ENCODE measurements around the gene NKIRAS1. TPM values are rescaled to one million over a fixed set of nuclear protein-coding genes. Genes with fewer than 3 reads are reported as not detected.

Gene NKIRAS1
- total RNA-seq, 2 experiments from 2014 or later = 4.0 to 4.7 TPM

GRCh38 chr3:23938688-23939087 lies 21.9 kb upstream of the NKIRAS1 start:
- no peak overlapping the region for H3K4me2 ChIP-seq (ENCODE audit: low read length)
- H3K79me2 ChIP-seq (ENCODE audit: insufficient read depth, low read depth, low read length) = no peaks in the 10 kb centered on the region
- no peak overlapping the region for H3K4me3 ChIP-seq (ENCODE audit: low read depth, low read length, poor library complexity, severe bottlenecking)
- no TSS peak for BruUV-seq (replicated peaks)
- peaks cover under 1% of the 10 kb centered on the region for H3K4me1 ChIP-seq (ENCODE audit: insufficient read depth, low read length, poor library complexity, severe bottlenecking)
- H3K9me2 ChIP-seq (ENCODE audit: insufficient read depth, low read length) = no peaks in the 10 kb centered on the region
- no peak overlapping the region for H2AFZ ChIP-seq (ENCODE audit: low read length)
- H3K9me3 ChIP-seq (ENCODE audit: low read length) = no peaks in the 10 kb centered on the region
- H3K27ac ChIP-seq (ENCODE audit: low read depth, low read length, poor library complexity, severe bottlenecking) = no peak overlapping the region
- POLR2A ChIA-PET = interaction anchor here (0.6 to 1.1 kb wide), 5 partner anchors 14 to 514 kb away, joined by 3 to 6 read pairs (median 3); partner anchors contain the start of genes NKIRAS1 and RPL15
- intact Hi-C loops (cut with micrococcal nuclease; ENCODE audit: unreplicated experiment) = no loop called here
- TF ChIP-seq EZH2phosphoT487 (IDR thresholded peaks at IDR 0.05; ENCODE audit: borderline replicate concordance, low read depth, low read length) = no peak
- no peak for TF ChIP-seq CTCF (conservative IDR thresholded peaks at IDR 0.05; ENCODE audit: low read length)
- no peaks in the 10 kb centered on the region for H3K36me3 ChIP-seq (ENCODE audit: insufficient read depth, low read length)
- DNase-seq (ENCODE audit: low spot score) = no peak
- no peaks in the 10 kb centered on the region for H4K20me1 ChIP-seq (ENCODE audit: insufficient read depth, low read length)
- CTCF ChIA-PET (ENCODE audit: unreplicated experiment) = interaction anchor here (0.6 kb wide), 1 partner anchor 47 kb away, joined by 4 read pairs; no protein-coding TSS in a partner anchor

GRCh38 chr3:23937296-23937695 lies 20.5 kb upstream of the NKIRAS1 start:
- Histone ChIP-seq H3K36me3 (ENCODE audit: insufficient read depth, low read length) (no peaks in the 10 kb centered on the region), H4K20me1 (ENCODE audit: insufficient read depth, low read length) (no peaks in the 10 kb centered on the region), H3K9me3 (ENCODE audit: low read length) (no peaks in the 10 kb centered on the region), H2AFZ (ENCODE audit: low read length) (no peak overlapping the region), H3K79me2 (ENCODE audit: insufficient read depth, low read depth, low read length) (no peaks in the 10 kb centered on the region), H3K4me1 (ENCODE audit: insufficient read depth, low read length, poor library complexity, severe bottlenecking) (no peaks in the 10 kb centered on the region), H3K27ac (ENCODE audit: low read depth, low read length, poor library complexity, severe bottlenecking) (no peak overlapping the region), H3K4me3 (ENCODE audit: low read depth, low read length, poor library complexity, severe bottlenecking) (no peak overlapping the region), H3K4me2 (ENCODE audit: low read length) (no peak overlapping the region), H3K9me2 (ENCODE audit: insufficient read depth, low read length) (no peaks in the 10 kb centered on the region)
- TF ChIP-seq EZH2phosphoT487 (IDR thresholded peaks at IDR 0.05; ENCODE audit: borderline replicate concordance, low read depth, low read length) (no peak), CTCF (conservative IDR thresholded peaks at IDR 0.05; ENCODE audit: low read length) (no peak)
- intact Hi-C loops (cut with micrococcal nuclease; ENCODE audit: unreplicated experiment) = no loop called here
- ChIA-PET CTCF (ENCODE audit: unreplicated experiment) (no interaction called here), POLR2A (interaction anchor here (0.7 kb wide), 3 partner anchors 79 to 623 kb away, joined by 3 to 4 read pairs (median 4); no protein-coding TSS in a partner anchor)
- no peak for DNase-seq (ENCODE audit: low spot score)
- no TSS peak for BruUV-seq (replicated peaks)

- no peak for DNase-seq (ENCODE audit: low spot score)
- no peak overlapping the region for H2AFZ ChIP-seq (ENCODE audit: low read length)
- H3K4me3 ChIP-seq (ENCODE audit: low read depth, low read length, poor library complexity, severe bottlenecking) = no peak overlapping the region
- H3K9me2 ChIP-seq (ENCODE audit: insufficient read depth, low read length) = no peaks in the 10 kb centered on the region
- peaks cover 6% of the 10 kb centered on the region for H3K4me1 ChIP-seq (ENCODE audit: insufficient read depth, low read length, poor library complexity, severe bottlenecking)
- no peak overlapping the region for H3K27ac ChIP-seq (ENCODE audit: low read depth, low read length, poor library complexity, severe bottlenecking)
- POLR2A ChIA-PET = interaction anchor here (1.0 to 2.2 kb wide), 3 partner anchors 10 to 16 kb away, joined by 3 to 5 read pairs (median 4); no protein-coding TSS in a partner anchor
- CTCF ChIA-PET (ENCODE audit: unreplicated experiment) = no interaction called here
- H3K4me2 ChIP-seq (ENCODE audit: low read length) = no peak overlapping the region
- no peaks in the 10 kb centered on the region for H3K36me3 ChIP-seq (ENCODE audit: insufficient read depth, low read length)
- no peaks in the 10 kb centered on the region for H3K9me3 ChIP-seq (ENCODE audit: low read length)
- no peaks in the 10 kb centered on the region for H4K20me1 ChIP-seq (ENCODE audit: insufficient read depth, low read length)
- intact Hi-C loops (cut with micrococcal nuclease; ENCODE audit: unreplicated experiment) = no loop called here
- H3K79me2 ChIP-seq (ENCODE audit: insufficient read depth, low read depth, low read length) = no peaks in the 10 kb centered on the region
- no peak for TF ChIP-seq EZH2phosphoT487 (IDR thresholded peaks at IDR 0.05; ENCODE audit: borderline replicate concordance, low read depth, low read length)
- TF ChIP-seq CTCF (conservative IDR thresholded peaks at IDR 0.05; ENCODE audit: low read length) = no peak
- BruUV-seq (replicated peaks) = no TSS peak
These were observed 17.5 kb upstream of the NKIRAS1 start for GRCh38 chr3:23934253-23934652.

Measured in OCI-LY7 (cell line).